Hepatocyte (in vitro differentiated cells): ENCODE data around the gene HAGH.

ENCODE experiments used
- CTCF ChIP-seq: fragments of 200-600 bp; sonication (generic); IDR thresholded peaks from 2 replicates; pipeline ENCODE4 v1.5.1; 2016; ENCODE audit warnings: antibody characterized with exemption, mild to moderate bottlenecking; ENCODE audit not compliant: poor library complexity
- EZH2 ChIP-seq: fragments of 200-600 bp; sonication (generic); IDR thresholded peaks from 2 replicates; pipeline ENCODE4 v1.6.1; 2016; ENCODE audit warnings: antibody characterized with exemption, mild to moderate bottlenecking, borderline replicate concordance
- EZH2phosphoT487 ChIP-seq: fragments of 200-600 bp; sonication (generic); IDR thresholded peaks from one replicate; pipeline ENCODE4 v1.6.1; 2018; ENCODE audit warnings: antibody characterized with exemption, mild to moderate bottlenecking, low read depth, moderate library complexity; ENCODE audit not compliant: unreplicated experiment, severe bottlenecking

- no peak for TF ChIP-seq CTCF
- TF ChIP-seq EZH2phosphoT487: no peak
- no peak for TF ChIP-seq EZH2
Measured at GRCh38 chr16:1810106-1810505, 16.5 kb downstream of the HAGH start.
